T-helper 2 cell treated with Interferon-gamma antibody and Interleukin-4, amounts not matched to agents 100 ng/mL and 5 ng/mL, for 36 hours (primary cell): ENCODE data around the gene CTDSP1. TPM values are rescaled to one million over a fixed set of nuclear protein-coding genes. Genes with fewer than 3 reads are reported as not detected.

Experiments used
- intact Hi-C: fragments of 100-400 bp; cut with micrococcal nuclease; formaldehyde crosslinking; loops from one replicate; pipeline ENCODE4 v1.15.1; 2023
- total RNA-seq: library from RNA; stranded (reverse); gene quantifications from 2 replicates; pipeline ENCODE4 v1.2.3, GENCODE V29; 2022

Gene CTDSP1
- total RNA-seq, 1 donor from 2014 or later, result 207 TPM

GRCh38 chr2:218398437-218399390 lies 954 bp upstream of the CTDSP1 start:
- intact Hi-C loops, result loop anchor here (1.0 to 5.0 kb wide), 3 partner anchors 106 to 779 kb away; partner anchors contain the start of genes CNPPD1, RETREG2 and TMBIM1

- intact Hi-C loops, result no loop called here
Observed at GRCh38 chr2:218400167-218400929, 680 bp downstream of the CTDSP1 start.

- intact Hi-C loops, result no loop called here
Observed at GRCh38 chr2:218400930-218401881, 1.5 kb downstream of the CTDSP1 start.

DNA sequence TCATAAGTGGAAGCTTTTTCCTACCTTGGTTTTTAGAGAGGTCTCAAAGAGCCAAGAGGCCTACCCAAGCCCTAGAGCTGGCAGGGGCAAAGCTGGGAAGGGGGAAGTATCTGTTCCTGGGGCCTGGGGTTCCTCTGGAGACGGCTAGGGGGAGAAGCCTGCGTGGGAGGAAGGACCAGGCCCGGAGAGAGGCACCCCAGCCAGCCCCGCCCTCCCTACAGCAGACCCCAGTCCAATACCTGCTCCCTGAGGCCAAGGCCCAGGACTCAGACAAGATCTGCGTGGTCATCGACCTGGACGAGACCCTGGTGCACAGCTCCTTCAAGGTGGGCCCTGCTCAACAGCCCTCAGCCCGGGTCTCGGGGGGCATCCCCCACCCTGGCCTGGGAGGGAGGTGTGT lies 2.2 kb downstream of the CTDSP1 start:
- intact Hi-C loops, result no loop called here

- intact Hi-C loops, result no loop called here
Observed at GRCh38 chr2:218402491-218402901, 2.8 kb downstream of the CTDSP1 start.

GRCh38 chr2:218402911-218403411 lies 3.3 kb downstream of the CTDSP1 start:
- intact Hi-C loops, result no loop called here

- intact Hi-C loops, result no loop called here
Observed at GRCh38 chr2:218403810-218404209, 4.1 kb downstream of the CTDSP1 start.

- intact Hi-C loops, result loop anchor here (5.0 kb wide), 1 partner anchor 443 kb away; no protein-coding TSS in a partner anchor
Observed at GRCh38 chr2:218404351-218405085, 4.8 kb downstream of the CTDSP1 start.

DNA sequence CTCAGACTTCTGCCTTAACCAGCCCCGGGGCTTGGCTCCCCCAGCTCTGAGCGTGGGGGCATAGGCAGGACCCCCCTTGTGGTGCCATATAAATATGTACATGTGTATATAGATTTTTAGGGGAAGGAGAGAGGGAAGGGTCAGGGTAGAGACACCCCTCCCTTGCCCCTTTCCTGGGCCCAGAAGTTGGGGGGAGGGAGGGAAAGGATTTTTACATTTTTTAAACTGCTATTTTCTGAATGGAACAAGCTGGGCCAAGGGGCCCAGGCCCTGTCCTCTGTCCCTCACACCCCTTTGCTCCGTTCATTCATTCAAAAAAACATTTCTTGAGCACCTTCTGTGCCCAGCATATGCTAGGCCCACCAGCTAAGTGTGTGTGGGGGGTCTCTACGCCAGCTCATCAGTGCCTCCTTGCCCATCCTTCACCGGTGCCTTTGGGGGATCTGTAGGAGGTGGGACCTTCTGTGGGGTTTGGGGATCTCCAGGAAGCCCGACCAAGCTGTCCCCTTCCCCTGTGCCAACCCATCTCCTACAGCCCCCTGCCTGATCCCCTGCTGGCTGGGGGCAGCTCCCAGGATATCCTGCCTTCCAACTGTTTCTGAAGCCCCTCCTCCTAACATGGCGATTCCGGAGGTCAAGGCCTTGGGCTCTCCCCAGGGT lies 5.5 kb downstream of the CTDSP1 start:
- intact Hi-C loops, result loop anchor here (5.0 kb wide), 1 partner anchor 442 kb away; no protein-coding TSS in a partner anchor

DNA sequence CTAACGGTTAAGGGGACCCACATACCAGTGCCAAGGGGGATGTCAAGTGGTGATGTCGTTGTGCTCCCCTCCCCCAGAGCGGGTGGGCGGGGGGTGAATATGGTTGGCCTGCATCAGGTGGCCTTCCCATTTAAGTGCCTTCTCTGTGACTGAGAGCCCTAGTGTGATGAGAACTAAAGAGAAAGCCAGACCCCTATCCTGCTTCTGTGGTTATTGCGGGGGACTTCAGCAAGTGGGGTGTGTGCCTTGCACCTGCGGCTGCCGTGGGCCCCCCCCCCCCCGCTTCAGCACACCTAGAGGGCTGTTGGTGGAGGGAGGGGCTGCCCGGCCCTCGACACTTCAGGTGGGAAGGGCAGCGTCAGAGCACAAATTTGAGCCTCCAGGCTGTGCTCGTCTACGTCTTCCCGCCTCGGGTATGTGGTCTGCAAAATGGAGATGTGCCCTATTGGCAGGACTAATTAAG lies 6.1 kb downstream of the CTDSP1 start:
- intact Hi-C loops, result loop anchor here (1.0 to 5.0 kb wide), 7 partner anchors 9 to 442 kb away; partner anchors contain the start of genes AAMP, CNOT9, PNKD and USP37

DNA sequence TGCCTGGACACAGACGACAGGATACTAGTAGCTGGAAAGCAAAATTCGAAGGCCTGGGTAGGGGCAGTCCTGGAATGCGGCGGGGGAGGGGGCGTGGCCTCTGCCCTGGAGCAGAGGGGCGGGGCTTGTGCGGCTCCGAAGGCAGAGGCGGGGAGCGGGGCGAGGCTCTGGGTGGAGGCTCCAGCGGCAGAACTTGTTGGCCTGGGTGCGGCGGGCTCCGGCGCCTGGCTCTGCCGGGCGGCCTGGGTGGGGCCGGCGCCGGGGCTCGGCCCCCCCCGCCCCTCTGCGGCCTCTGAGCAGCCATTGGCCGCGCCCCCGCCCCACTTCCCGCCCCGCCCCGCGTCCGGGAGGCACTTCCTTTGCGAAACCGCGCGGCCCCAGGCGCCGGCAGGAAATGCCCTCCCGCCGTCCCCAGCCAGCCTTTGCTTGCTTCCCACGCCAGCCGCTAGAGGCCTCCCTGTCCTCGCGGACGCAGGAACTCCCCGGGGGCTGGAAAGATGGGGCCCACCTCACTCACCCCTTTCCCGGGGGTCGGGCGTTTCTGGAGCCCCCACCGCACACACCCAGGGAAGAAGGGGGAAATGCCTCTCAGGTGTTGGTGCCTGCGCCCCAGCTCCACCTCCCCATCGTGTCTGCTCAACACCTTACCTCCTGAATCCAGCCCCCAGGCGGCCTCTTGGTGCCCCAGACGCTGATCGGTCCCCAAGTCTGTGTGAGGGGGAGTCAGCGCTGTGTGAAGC lies 6.7 kb downstream of the CTDSP1 start:
- intact Hi-C loops, result loop anchor here (1.0 to 5.0 kb wide), 7 partner anchors 10 to 441 kb away; partner anchors contain the start of genes AAMP, CNOT9, PNKD and USP37

DNA sequence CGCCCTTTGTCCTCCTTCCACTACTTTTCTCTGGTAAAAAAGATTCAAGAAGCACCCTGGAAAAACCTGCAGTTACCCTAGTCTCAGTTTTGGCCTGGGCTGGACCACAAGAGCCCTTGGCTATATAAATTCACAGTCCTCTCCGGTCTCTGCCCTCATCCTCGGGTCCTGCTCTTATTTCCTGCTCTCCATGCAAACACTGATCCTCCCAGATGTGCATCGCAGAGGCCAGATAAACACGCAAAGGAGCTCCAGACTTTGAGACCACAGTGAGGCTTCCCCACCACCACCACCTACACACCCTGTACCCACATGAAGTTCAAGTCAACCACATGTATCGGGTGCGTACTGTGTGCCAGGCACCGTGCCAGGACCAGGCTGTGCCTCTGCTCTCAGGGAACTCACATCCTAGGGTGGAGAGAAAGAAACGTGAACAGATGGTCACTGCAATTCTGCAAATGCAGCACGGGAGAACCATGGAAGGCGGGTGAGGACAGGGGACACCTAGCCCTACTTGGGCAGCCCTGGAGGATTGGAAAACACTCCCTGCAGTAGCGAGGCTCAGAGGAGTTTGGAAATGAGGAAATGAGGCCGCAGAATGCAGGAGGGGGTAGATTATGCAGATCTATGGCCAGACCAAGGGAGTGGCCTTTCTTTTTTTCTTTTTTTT lies 7.4 kb downstream of the CTDSP1 start:
- intact Hi-C loops, result loop anchor here (1.0 to 5.0 kb wide), 7 partner anchors 11 to 440 kb away; partner anchors contain the start of genes AAMP, CNOT9, PNKD and USP37

GRCh38 chr2:218407717-218408116 lies 8.0 kb downstream of the CTDSP1 start:
- intact Hi-C loops, result loop anchor here (2.0 to 5.0 kb wide), 2 partner anchors 59 to 440 kb away; no protein-coding TSS in a partner anchor

GRCh38 chr2:218418321-218418716 lies 18.7 kb downstream of the CTDSP1 start:
- intact Hi-C loops, result no loop called here

DNA sequence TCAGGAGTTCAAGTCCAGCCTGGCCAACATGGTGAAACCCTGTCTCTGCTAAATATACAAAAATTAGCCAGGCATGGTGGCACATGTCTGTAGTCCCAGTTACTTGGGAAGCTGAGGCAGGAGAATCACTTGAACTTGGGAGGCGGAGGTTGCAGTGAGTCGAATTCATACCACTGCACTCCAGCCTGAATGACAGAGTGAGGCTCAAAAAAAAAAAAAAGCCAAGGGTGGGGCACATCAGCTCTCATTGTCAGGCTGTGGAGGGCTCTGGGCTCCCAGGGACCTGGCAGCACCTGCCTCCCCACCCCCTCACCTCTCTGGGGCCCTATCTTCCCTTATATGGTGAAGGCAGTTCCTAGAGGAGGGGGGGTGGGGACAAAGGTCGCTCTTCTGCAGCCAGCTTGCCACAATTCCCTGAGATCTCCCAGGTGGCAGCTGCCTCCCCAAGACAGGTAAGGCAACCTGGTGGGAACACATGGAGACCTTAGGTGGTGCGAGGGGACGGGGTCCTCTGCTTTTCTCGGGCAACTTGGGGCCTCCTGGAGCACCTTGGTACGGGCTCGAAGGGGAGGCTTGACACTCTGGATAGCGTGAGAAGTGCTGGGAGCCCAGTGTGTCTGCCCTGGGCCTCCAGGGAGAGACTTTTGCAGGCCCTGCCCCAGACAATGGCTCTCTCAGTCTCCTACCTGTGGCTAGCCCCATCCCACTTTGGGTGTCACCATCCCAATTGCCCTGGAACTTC lies 19.2 kb downstream of the CTDSP1 start, which contains the start of gene VIL1:
TSS of gene VIL1 (plus strand) at position 407 of the 742 bp plus-strand sequence. CDS start 4,656 bp downstream, outside the sequence.
- intact Hi-C loops, result no loop called here

GRCh38 chr2:218419630-218420216 lies 20.1 kb downstream of the CTDSP1 start:
- intact Hi-C loops, result no loop called here
